SH-SY5Y (cell line): ENCODE results near the gene RAI14.

Experiments
- GATA2 ChIP-seq: IDR thresholded peaks from 2 replicates; pipeline ENCODE4 v1.6.1; 2011; ENCODE audit warnings: mild to moderate bottlenecking, low read depth, low read length
- GATA3 ChIP-seq: IDR thresholded peaks from 2 replicates; pipeline ENCODE4 v1.6.1; 2011; ENCODE audit warnings: low read depth, mild to moderate bottlenecking, low read length, moderate library complexity

The RAI14 gene

GRCh38 chr5:34680896-34681295, 24.8 kb downstream of the RAI14 start:
- TF ChIP-seq GATA2 (no peak), GATA3 (no peak)

GRCh38 chr5:34682926-34683623, 26.9 kb downstream of the RAI14 start:
- TF ChIP-seq GATA2: no peak
- TF ChIP-seq GATA3: no peak

- TF ChIP-seq GATA2: no peak
- no peak for TF ChIP-seq GATA3
These were observed 28.3 kb downstream of the RAI14 start for GRCh38 chr5:34684281-34684979.

GRCh38 chr5:34684980-34685352, 28.8 kb downstream of the RAI14 start:
- TF ChIP-seq GATA3 (no peak), GATA2 (no peak)

- TF ChIP-seq GATA2 (no peak), GATA3 (no peak)
These were observed 29.5 kb downstream of the RAI14 start for GRCh38 chr5:34685485-34686165.

GRCh38 chr5:34686762-34687268, 30.7 kb downstream of the RAI14 start:
- TF ChIP-seq GATA3 (no peak), GATA2 (no peak)

- no peak for TF ChIP-seq GATA3
- TF ChIP-seq GATA2: no peak
These were observed 31.3 kb downstream of the RAI14 start for GRCh38 chr5:34687269-34688011.

GRCh38 chr5:34688015-34688810, 32.1 kb downstream of the RAI14 start:
- no peak for TF ChIP-seq GATA3
- no peak for TF ChIP-seq GATA2

GRCh38 chr5:34690301-34690700, 34.2 kb downstream of the RAI14 start:
- TF ChIP-seq GATA3 (no peak), GATA2 (no peak)

GRCh38 chr5:34690898-34691297, 34.8 kb downstream of the RAI14 start:
- no peak for TF ChIP-seq GATA2
- no peak for TF ChIP-seq GATA3

GRCh38 chr5:34691326-34691725, 35.2 kb downstream of the RAI14 start:
- TF ChIP-seq GATA2 (no peak), GATA3 (no peak)

- TF ChIP-seq GATA2: no peak
- no peak for TF ChIP-seq GATA3
These were observed 36.7 kb downstream of the RAI14 start for GRCh38 chr5:34692786-34693185.

GRCh38 chr5:34694012-34694411, 37.9 kb downstream of the RAI14 start:
- TF ChIP-seq GATA3 (no peak), GATA2 (no peak)
